GM12878 (cell line): ENCODE results near the gene NFASC. TPM values are rescaled to one million over a fixed set of nuclear protein-coding genes. Genes with fewer than 3 reads are reported as not detected.

Source experiments
- ATAC-seq: fragments of 200-7000 bp; cut with Tn5 transposase; 3 replicates; pipeline ENCODE4 v1.9.1; 2020; ENCODE audit warnings: mild to moderate bottlenecking, moderate library complexity
- BruUV-seq: library from RNA; stranded (reverse); fragments of 400-500 nt; replicated peaks from 2 replicates; lab custom pipeline; 2021; lab: Mats Ljungman, UMichigan
- CTCF ChIA-PET: fragments of 300-600 bp; sonication (Branson Sonifier 250); formaldehyde crosslinking; extraction: SDS; loops from one replicate; lab custom pipeline; 2021; ENCODE audit warnings: inconsistent platforms; lab: Yijun Ruan, JAX
- POLR2A ChIA-PET: fragments of 350-600 bp; formaldehyde crosslinking; extraction: SDS; loops from one replicate; lab custom pipeline; 2021; ENCODE audit warnings: inconsistent platforms; lab: Charles Lee
- RAD21 ChIA-PET: fragments of 300-600 bp; sonication (Branson Sonifier 250); formaldehyde crosslinking; loops from one replicate; lab custom pipeline; 2023; ENCODE audit warnings: antibody characterized with exemption; ENCODE audit not compliant: unreplicated experiment; lab: Charles Lee
- SMC1A ChIA-PET: fragments of 300-600 bp; sonication (Branson Sonifier 250); formaldehyde crosslinking; loops from one replicate; lab custom pipeline; 2023; ENCODE audit not compliant: unreplicated experiment, uncharacterized antibody; lab: Charles Lee
- DNase-seq: peaks from one replicate; pipeline ENCODE4 v3.0.0-alpha.2; 2011; ENCODE audit warnings: low read depth, low spot score
- FAIRE-seq: peaks from 3 replicates; lab custom pipeline; 2011; peaks lifted over from hg19 to GRCh38; lab: Jason Lieb, UNC
- H2AFZ ChIP-seq: 2 replicates; pipeline ENCODE4 v1.6.0; 2011; ENCODE audit warnings: low read depth, low read length, control low read depth; ENCODE audit not compliant: control insufficient read depth
- H3K27ac ChIP-seq: 2 replicates; pipeline ENCODE4 v1.5.1; 2011; ENCODE audit warnings: control low read depth; ENCODE audit not compliant: control insufficient read depth, insufficient read depth
- H3K27me3 ChIP-seq, 2 experiments: replicated peaks in 1 of 2; 2 replicates each; pipeline versions ENCODE4 v1.6.0 to v1.6.1; 2011; ENCODE audit warnings: low read length in 1 of 2; ENCODE audit not compliant: control insufficient read depth in 2 of 2, insufficient read depth in 2 of 2
- H3K36me3 ChIP-seq, 2 experiments: 2 replicates each; pipeline ENCODE4 v1.5.1; 2011; ENCODE audit warnings: low read length in 1 of 2; ENCODE audit not compliant: control insufficient read depth in 2 of 2, insufficient read depth in 2 of 2
- H3K4me1 ChIP-seq: 2 replicates; pipeline ENCODE4 v1.6.1; 2011; ENCODE audit warnings: mild to moderate bottlenecking, low read length, moderate library complexity, mixed read lengths; ENCODE audit not compliant: control insufficient read depth, insufficient read depth
- H3K4me2 ChIP-seq: 2 replicates; pipeline ENCODE4 v1.6.0; 2011; ENCODE audit warnings: control low read depth; ENCODE audit not compliant: control insufficient read depth, insufficient read depth
- H3K4me3 ChIP-seq: fragments of 200-600 bp; sonication (generic); 2 replicates; pipeline ENCODE4 v1.5.1; 2016
- H3K79me2 ChIP-seq: 2 replicates; pipeline ENCODE4 v1.6.0; 2011; ENCODE audit warnings: low read length; ENCODE audit not compliant: control insufficient read depth, insufficient read depth
- H3K9ac ChIP-seq: 2 replicates; pipeline ENCODE4 v1.8.0; 2011; ENCODE audit warnings: low read length, control low read depth, mixed read lengths; ENCODE audit not compliant: control insufficient read depth, insufficient read depth
- H3K9me3 ChIP-seq: replicated peaks from 3 replicates; pipeline ENCODE4 v1.5.1; 2011; ENCODE audit warnings: mild to moderate bottlenecking, low read length; ENCODE audit not compliant: control insufficient read depth, insufficient read depth
- H4K20me1 ChIP-seq: 2 replicates; pipeline ENCODE4 v1.6.0; 2011; ENCODE audit not compliant: control insufficient read depth, insufficient read depth
- DPF2 ChIP-seq: fragments of 450-650 bp; IDR thresholded peaks from 2 replicates; pipeline ENCODE4 v1.6.1; 2017; ENCODE audit warnings: mild to moderate bottlenecking
- EED ChIP-seq: sonication (generic); IDR thresholded peaks from 2 replicates; pipeline ENCODE4 v1.6.1; 2016; ENCODE audit warnings: antibody characterized with exemption, low read depth
- FOXK2 ChIP-seq: fragments of 450-650 bp; IDR thresholded peaks from 2 replicates; pipeline ENCODE4 v1.6.1; 2017; ENCODE audit warnings: mild to moderate bottlenecking, moderate library complexity
- MEF2B ChIP-seq: fragments of 450-650 bp; IDR thresholded peaks from 2 replicates; pipeline ENCODE4 v1.6.1; 2018; ENCODE audit warnings: mild to moderate bottlenecking, moderate library complexity; ENCODE audit not compliant: partially characterized antibody, poor library complexity, severe bottlenecking
- NR2C1 ChIP-seq: fragments of 450-650 bp; IDR thresholded peaks from 2 replicates; pipeline ENCODE4 v1.6.1; 2017; ENCODE audit warnings: antibody characterized with exemption, mild to moderate bottlenecking, moderate library complexity
- RB1 ChIP-seq: fragments of 450-650 bp; formaldehyde crosslinking; IDR thresholded peaks from 2 replicates; pipeline ENCODE4 v1.6.1; 2017; ENCODE audit warnings: mild to moderate bottlenecking, borderline replicate concordance
- SRF ChIP-seq, 2 experiments: IDR thresholded peaks; 2 replicates each; pipeline ENCODE4 v1.6.1; 2011; ENCODE audit warnings: low read depth in 2 of 2, low read length in 2 of 2, mild to moderate bottlenecking in 1 of 2, moderate library complexity in 1 of 2
- TCF3 ChIP-seq: IDR thresholded peaks from 2 replicates; pipeline ENCODE4 v1.6.1; 2012; ENCODE audit warnings: low read depth, mild to moderate bottlenecking, low read length, borderline replicate concordance; ENCODE audit not compliant: insufficient read depth
- ZBED1 ChIP-seq: IDR thresholded peaks from 2 replicates; pipeline ENCODE4 v1.6.1; 2016; ENCODE audit warnings: borderline replicate concordance
- ZNF217 ChIP-seq: fragments of 450-650 bp; IDR thresholded peaks from 2 replicates; pipeline ENCODE4 v1.6.1; 2017; ENCODE audit warnings: antibody characterized with exemption, mild to moderate bottlenecking
- ZNF622 ChIP-seq: fragments of 450-650 bp; IDR thresholded peaks from 2 replicates; pipeline ENCODE4 v1.6.1; 2017; ENCODE audit warnings: mild to moderate bottlenecking, inconsistent platforms
- ZSCAN29 ChIP-seq: fragments of 450-650 bp; IDR thresholded peaks from 2 replicates; pipeline ENCODE4 v1.6.1; 2017; ENCODE audit warnings: mild to moderate bottlenecking, moderate library complexity
- WGBS: methylation state at CpG from one replicate; pipeline ENCODE4 v1.1.6; 2016; ENCODE audit warnings: low lambda C conversion rate; ENCODE audit not compliant: insufficient replicate concordance, insufficient coverage; ENCODE audit errors: missing lambda C conversion rate; 5-methylcytosine and 5-hydroxymethylcytosine counted together
- in situ Hi-C: fragments of 300-500 bp; cut with MboI; formaldehyde crosslinking; loops from 9 replicates; pipeline ENCODE4 v1.14.3; 2018; ENCODE audit warnings: mixed read lengths
- intact Hi-C: fragments of 100-400 bp; cut with micrococcal nuclease; formaldehyde crosslinking; loops from one replicate; pipeline ENCODE4 v1.14.2; 2022; ENCODE audit not compliant: unreplicated experiment
- polyA plus RNA-seq, 11 experiments: library from polyadenylated mRNA; depleted of rRNA in 4 of 11; unstranded in 6 of 11; stranded (reverse) in 5 of 11; fragments of >200 nt; fragmentation: Nextera tagmentation in 4 of 11; fragmentation: Illumina TruSeq in 1 of 11; extraction: Ambion mirVana in 4 of 11; extraction: Trizol in 1 of 11; gene quantifications; 1 replicate in 1 of 11; 2 replicates in 10 of 11; pipeline versions ENCODE4 v1.2.1 to v1.2.3, GENCODE V29; 2011 to 2016; ENCODE audit warnings: inconsistent platforms in 2 of 11, missing spikeins in 2 of 11, low read depth in 1 of 11
- total RNA-seq, 4 experiments: library from RNA; depleted of rRNA in 3 of 4; stranded (reverse); fragments of >200 nt in 3 of 4; fragmentation: Illumina TruSeq in 1 of 4; extraction: Trizol in 1 of 4; gene quantifications; 2 replicates each; pipeline versions ENCODE4 v1.2.1 to v1.2.3, GENCODE V29; 2013 to 2021
- TF ChIP-seq, protein P1 (sequence below): fragments of 450-650 bp; IDR thresholded peaks from 2 replicates; pipeline ENCODE4 v1.6.1; 2017; ENCODE audit warnings: mild to moderate bottlenecking, moderate library complexity
- TF ChIP-seq, protein P2 (sequence below): IDR thresholded peaks from 2 replicates; pipeline ENCODE4 v1.6.1; 2012; ENCODE audit warnings: low read depth, low read length, improper control_type of control experiment

NFASC gene
- total and polyA plus RNA-seq, 10 of the 15 experiments (the other 5 are each of a cell fraction or from before 2014, with no cell fraction given) = 0.04 to 0.31 (median 0.12) TPM; not detected in 4

DNA sequence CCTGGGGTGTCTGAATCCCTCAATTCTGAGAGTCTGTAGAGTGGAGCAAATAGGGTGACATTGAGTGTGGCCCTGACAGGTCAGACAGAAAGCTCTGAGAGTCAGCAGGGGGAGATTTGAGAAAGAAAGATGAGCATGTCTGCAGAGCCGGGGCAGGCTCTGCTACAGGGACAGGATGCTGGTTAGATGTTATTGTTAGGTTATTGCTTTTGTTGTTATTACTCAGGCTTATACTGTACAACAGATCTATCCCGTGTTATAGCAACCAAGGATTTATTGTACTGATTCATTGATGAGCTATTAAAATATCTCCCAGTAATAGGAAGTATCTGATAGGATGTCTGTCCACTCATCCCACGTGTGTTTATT, 59.5 kb downstream of the NFASC start:
- Histone ChIP-seq H3K4me3 (no peak overlapping the region), H4K20me1 (no peaks in the 10 kb centered on the region; the same call in 1 of the 2 replicates), H3K4me1 (no peaks in the 10 kb centered on the region), H3K27me3 (no peaks in the 10 kb centered on the region; a peak in 1 of 4 replicates), H3K4me2 (no peak overlapping the region), H3K9me3 (no peaks in the 10 kb centered on the region), H3K36me3 (no peaks in the 10 kb centered on the region), H2AFZ (no peak overlapping the region), H3K27ac (no peak overlapping the region), H3K9ac (no peak overlapping the region), H3K79me2 (no peaks in the 10 kb centered on the region)
- DNase-seq = no peak
- POLR2A ChIA-PET = no interaction called here
- in situ Hi-C loops = no loop called here
- no peak for ATAC-seq
- CTCF ChIA-PET = interaction anchor here (0.6 to 2.7 kb wide), 6 partner anchors 9 to 239 kb away, joined by 3 to 11 read pairs (median 4); no protein-coding TSS in a partner anchor
- intact Hi-C loops = no loop called here
- no peak for TF ChIP-seq DPF2
- TF ChIP-seq ZSCAN29 = no peak
- no peak for TF ChIP-seq ZBED1
- TF ChIP-seq TCF3 = no peak
- TF ChIP-seq NR2C1 = no peak
- TF ChIP-seq ZNF622 = no peak
- no peak for TF ChIP-seq FOXK2
- TF ChIP-seq, protein P1, sequence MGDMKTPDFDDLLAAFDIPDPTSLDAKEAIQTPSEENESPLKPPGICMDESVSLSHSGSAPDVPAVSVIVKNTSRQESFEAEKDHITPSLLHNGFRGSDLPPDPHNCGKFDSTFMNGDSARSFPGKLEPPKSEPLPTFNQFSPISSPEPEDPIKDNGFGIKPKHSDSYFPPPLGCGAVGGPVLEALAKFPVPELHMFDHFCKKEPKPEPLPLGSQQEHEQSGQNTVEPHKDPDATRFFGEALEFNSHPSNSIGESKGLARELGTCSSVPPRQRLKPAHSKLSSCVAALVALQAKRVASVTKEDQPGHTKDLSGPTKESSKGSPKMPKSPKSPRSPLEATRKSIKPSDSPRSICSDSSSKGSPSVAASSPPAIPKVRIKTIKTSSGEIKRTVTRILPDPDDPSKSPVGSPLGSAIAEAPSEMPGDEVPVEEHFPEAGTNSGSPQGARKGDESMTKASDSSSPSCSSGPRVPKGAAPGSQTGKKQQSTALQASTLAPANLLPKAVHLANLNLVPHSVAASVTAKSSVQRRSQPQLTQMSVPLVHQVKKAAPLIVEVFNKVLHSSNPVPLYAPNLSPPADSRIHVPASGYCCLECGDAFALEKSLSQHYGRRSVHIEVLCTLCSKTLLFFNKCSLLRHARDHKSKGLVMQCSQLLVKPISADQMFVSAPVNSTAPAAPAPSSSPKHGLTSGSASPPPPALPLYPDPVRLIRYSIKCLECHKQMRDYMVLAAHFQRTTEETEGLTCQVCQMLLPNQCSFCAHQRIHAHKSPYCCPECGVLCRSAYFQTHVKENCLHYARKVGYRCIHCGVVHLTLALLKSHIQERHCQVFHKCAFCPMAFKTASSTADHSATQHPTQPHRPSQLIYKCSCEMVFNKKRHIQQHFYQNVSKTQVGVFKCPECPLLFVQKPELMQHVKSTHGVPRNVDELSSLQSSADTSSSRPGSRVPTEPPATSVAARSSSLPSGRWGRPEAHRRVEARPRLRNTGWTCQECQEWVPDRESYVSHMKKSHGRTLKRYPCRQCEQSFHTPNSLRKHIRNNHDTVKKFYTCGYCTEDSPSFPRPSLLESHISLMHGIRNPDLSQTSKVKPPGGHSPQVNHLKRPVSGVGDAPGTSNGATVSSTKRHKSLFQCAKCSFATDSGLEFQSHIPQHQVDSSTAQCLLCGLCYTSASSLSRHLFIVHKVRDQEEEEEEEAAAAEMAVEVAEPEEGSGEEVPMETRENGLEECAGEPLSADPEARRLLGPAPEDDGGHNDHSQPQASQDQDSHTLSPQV = no peak
- TF ChIP-seq, protein P2, sequence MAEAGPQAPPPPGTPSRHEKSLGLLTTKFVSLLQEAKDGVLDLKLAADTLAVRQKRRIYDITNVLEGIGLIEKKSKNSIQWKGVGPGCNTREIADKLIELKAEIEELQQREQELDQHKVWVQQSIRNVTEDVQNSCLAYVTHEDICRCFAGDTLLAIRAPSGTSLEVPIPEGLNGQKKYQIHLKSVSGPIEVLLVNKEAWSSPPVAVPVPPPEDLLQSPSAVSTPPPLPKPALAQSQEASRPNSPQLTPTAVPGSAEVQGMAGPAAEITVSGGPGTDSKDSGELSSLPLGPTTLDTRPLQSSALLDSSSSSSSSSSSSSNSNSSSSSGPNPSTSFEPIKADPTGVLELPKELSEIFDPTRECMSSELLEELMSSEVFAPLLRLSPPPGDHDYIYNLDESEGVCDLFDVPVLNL = no peak
- no peak for TF ChIP-seq MEF2B
- TF ChIP-seq SRF (IDR thresholded peaks at IDR 0.05; ENCODE audit: low read depth in 2 of 2, low read length in 2 of 2) = no peak
- no peak for TF ChIP-seq EED
- TF ChIP-seq RB1 = no peak
- TF ChIP-seq ZNF217 = no peak
- RAD21 ChIA-PET = no interaction called here
- 25% methylated on average over 3 of the region's 3 CpGs for WGBS
- no TSS peak for BruUV-seq
- no peak for FAIRE-seq
- SMC1A ChIA-PET = no interaction called here
